Stimulated activated CD8-positive, alpha-beta memory T cell treated with anti-CD3 and anti-CD28 coated beads, Interleukin-4, amount 100 ng/mL, for 48 hours (primary cell): ENCODE data around the gene NKAIN2.
"Not testable (repeated sequence)": the region's sequence is repeated elsewhere in the genome, so short reads cannot be mapped to it uniquely, and the experiment has no call there.

ENCODE experiments used
- DNase-seq: peaks from one replicate; pipeline ENCODE4 v3.0.0-alpha.2; 2020

The NKAIN2 gene

DNA sequence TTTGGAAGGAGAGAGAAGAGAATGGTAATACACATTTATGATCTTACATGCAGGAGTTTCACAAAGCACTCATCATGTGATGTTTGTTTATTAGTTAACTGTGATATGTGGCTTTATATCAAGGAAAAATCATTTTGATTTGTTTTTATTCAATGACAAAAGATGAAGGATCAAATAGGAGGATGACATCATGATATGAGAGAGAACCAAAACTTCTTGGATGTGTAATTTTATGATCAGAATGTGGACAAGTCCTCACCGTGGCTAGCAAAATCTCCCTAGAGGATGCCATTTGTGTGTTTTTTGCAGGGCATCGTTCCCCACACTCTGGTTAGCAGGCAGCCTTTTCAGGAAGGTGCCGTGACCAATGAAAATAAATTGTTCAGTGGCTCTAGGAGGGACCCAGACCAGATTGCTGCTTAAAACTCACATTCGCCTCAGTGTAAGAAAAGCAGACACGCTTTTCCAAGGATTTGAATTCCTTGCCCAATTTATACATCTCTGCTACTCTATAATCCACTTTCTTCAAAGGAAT is 552.7 kb downstream of the NKAIN2 start:
- no peak for DNase-seq

DNA sequence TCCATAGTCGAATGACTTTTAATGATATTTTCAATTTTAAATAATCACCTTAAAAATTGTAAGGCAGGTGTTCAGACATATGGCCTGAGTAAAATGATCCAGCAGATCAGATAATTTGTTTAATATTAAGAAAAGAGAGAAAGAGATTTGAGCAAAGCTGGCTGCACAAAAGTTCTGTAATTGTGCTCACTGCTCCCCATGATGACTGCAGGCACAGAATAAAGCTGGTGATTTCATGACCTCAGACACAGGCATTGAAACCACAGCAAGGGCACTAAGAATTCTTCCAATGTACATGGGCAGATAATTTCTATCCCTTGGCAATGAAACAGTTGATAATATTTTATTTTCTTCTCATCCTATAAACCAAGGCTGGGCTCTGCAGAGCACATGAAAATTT is 553.1 kb downstream of the NKAIN2 start:
- DNase-seq = no peak

DNA sequence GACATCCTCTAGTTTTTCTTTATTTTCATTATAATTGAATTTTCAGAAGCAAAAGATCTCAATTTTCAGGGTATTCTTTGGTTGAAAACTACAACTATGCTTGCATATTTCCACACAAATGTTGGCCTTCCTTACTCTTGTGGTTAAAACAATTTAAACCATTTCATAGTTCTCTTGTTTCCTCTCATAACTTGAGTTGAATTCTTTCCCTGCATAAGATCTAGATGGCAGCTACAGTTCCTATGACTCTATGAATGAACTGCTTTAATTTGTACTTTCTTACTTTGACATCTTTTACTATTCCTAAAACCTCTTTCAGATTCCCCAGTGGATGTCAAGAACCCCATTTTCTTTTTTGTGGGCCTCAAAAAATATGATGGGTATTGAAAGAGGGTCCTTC is 564.5 kb downstream of the NKAIN2 start:
- no peak for DNase-seq

DNA sequence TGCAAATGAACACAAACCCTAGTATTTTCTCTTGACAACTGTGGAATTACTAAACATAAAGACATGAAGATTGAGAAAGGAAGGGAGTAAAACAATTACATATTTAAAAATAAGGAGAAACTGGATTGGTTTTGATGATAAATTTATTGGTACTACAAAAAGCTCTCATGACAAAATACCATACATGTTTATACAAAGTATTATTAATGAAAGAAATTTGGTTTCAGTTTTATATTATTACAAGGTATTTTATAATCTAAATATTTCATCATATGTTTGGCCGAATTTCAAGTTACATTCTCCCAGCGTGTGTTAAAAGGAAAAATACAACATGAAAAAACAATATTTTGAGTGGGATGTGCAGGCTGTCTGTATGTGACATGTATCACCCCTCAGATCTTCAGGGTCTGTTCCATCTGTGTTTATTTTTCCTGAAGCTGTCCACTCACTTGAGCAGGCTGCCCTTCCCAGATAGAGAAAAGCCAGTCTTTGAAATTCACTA is 568.4 kb downstream of the NKAIN2 start:
- DNase-seq = no peak

DNA sequence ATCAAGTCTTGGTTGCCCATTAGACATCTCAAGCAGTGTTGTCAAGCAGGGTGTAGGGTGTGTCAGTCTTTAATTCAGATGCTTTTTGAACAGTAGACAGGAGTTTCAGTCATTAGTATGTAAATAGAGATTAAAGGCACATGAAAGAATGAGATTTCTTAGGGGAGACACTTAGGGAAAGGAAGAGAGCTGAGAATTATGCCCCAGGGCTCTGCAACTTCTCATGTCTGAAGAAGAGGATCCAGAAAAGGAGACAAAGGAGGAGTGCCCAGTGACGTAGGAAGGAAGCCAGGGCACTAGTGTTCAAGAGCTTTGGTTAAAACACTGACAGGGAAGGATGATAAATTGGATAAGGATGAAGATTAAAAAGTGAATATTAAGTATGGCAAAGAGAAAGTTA is 569.7 kb downstream of the NKAIN2 start:
- DNase-seq = no peak

DNA sequence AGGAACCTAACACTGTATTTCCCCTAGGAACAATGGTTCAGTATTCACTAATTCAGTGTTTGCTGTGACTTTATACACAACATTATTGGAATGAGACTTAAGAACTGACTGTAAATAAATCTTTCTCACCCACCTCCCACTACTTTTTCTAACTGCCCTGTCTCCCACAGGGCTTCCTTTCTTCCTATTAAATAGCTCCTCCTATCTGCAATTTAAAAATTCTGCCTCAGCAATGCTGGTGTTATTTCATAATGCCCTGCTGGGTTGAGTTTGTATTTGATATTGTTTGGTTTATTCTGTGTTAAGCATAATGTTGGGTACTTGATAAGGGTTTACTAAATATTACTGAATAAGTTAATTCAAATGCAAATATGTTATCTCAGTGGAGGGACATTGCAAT is 585.5 kb downstream of the NKAIN2 start:
- DNase-seq = no peak

DNA sequence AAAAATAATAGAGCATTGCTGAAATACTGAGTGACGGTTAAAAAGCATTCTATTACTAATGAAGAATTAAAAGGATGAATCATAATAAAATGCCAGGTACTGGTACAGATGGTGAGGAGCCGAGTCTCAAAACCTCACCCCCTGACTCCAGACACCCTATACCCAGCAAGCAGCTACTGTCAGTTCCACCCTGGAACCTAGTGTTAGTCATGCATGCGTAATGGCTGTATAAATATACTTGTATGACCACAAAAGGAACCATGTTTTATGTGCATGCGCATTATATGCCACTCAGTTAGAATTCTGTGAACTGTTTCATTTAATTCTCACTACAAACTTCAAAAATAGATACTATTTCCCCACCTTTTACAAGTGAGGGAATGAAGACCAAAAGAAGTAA is 589.9 kb downstream of the NKAIN2 start:
- DNase-seq = no peak

DNA sequence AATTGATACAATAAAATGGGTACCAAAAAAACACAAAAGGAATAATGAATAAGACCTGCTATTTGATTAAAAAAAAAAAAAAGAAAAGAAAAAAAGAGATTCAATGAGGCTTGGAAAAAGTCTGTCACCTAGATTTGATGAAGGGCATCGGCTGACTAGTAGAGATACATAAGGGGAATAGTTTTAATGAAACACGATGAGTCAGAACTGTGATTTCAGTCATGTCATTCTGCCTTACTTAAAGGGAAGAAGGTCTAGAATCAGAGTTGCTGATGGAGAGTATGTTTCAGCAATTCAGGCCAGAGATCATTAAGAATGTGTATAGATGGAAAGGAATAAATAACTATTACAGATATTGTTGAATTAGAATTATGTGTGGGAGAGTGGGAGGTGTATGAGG is 592.7 kb downstream of the NKAIN2 start:
- no peak for DNase-seq

DNA sequence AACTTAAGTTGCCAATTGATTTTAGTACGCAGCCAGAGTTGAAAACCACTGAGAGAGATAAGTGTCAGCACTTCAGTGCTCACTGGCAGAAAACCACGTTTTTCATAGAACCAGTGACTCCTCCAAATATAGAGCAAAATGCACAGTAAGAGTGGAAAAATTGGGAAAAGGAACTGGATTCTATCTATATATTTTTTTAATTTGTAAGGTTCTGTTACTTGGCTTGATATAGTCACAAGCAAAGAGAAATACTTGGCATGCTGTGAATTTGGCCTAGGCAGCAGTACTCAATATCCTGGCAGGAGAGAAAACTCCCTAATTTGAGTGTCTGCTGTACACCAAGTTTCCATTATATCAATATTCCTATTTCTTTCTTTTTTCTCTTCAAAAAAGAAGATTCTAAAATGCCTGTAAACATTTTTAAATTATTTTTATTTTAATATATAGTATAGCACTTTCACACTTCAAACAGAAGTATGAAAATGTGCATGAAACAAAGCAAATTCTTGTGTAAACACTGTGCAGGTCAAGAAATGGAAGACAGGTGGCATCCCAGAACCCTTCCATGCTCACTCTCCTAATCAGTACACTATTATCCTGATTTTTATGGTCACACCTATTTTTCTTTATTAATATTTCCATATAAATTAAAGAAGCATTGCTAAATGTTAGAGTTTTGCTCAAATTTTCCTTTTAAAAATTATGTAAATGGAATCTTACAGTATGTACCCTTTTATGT is 596.8 kb downstream of the NKAIN2 start:
- DNase-seq = no peak

DNA sequence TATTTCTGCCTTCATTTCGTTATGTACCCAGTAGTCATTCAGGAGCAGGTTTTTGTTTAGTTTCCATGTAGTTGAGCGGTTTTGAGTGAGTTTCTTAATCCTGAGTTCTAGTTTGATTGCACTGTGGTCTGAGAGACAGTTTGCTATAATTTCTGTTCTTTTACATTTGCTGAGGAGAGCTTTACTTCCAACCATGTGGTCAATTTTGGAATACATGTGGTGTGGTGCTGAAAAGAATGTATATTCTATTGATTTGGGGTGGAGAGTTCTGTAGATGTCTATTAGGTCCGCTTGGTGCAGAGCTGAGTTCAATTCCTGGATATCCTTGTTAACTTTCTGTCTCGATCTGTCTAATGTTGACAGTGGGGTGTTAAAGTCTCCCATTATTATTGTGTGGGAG is 606.8 kb downstream of the NKAIN2 start:
- DNase-seq = not testable (repeated sequence)

DNA sequence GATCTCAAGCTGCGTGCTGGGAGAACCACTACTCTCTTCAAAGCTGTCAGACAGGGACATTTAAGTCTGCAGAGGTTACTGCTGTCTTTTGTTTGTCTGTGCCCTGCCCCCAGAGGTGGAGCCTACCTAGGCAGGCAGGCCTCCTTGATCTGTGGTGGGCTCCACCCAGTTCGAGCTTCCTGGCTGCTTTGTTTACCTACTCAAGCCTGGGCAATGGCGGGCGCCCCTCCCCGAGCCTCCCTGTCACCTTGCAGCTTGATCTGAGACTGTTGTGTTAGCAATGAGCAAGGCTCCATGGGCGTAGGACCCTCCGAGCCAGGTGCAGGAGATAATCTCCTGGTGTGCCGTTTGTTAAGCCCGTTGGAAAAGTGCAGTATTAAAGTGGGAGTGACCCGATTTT is 609.0 kb downstream of the NKAIN2 start:
- DNase-seq = not testable (repeated sequence)

DNA sequence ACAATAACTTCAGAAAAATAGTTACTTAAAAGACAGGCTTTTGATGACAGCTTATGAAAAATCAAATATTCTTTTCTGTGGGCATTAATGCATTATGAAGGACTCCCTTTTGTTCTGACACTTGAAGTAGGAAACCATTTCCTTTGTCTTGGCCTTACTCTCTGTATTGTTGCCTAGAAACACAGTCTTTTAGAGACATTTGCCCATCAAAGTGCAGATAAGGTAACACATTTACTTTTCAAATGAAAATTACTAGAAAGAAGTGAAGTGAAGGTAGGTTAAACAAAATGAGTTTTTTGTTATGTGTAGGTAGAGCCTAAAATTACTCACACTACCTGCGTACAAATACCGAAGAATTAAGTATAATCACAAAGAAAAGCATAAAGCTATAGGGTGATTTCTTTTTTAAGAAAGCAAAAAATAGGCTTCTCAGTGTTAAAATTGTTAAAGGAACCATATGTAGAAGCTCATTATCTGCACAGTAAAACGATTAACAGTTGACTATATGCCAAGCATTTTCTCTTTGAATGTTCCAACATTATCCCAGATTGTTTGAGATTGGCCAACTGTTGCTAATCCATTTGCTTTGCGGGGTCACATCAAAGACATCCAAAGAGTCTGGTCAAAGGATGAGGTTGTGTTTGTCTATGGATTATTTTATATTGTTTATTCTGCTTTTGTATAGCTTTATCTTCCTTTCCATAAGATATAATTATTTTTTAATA is 616.6 kb downstream of the NKAIN2 start:
- no peak for DNase-seq

DNA sequence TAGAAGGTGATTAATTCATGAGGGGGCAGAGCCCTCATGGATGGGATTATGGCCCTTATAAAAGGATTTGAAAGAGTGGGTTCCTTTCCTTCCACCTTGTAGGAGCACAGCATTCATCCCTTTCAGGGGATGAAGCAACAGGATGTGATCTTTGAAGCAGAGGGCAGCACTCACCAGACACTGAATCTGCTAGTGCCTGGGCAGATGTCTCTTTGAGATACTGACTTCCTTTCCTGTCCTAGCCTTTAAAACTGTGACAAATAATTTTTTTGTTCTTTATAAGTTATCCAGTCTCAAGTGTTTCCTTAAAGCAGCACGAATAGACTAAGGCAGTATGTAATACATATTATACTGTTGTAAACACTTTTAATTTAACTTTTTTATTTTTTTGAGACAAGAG is 620.0 kb downstream of the NKAIN2 start:
- DNase-seq = no peak

DNA sequence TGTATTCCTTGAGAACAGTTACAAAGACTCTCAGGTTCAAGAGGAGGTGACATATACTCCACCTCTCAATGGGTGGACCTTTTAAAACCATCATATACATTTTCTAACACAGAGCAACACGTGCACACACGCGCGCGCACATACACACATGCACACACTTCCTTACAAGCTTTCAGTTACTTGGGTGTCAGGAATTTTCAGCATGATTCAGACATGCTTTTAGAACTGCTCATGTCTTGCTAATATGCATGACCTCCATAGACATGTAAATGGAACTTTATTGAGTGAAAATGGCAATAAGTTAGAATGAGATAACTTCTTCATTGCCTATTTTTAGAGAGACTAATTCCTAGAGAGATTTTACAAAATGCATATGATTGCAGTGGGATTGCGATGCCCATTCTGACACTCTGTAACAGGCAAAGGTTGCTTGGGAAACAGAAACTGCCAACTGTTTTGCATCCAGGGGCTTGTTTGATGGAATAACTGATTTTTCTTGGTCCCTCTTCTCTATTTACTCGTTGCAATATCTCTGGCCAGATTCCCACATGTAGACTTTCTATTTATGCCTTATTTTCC is 627.2 kb downstream of the NKAIN2 start:
- DNase-seq = no peak

DNA sequence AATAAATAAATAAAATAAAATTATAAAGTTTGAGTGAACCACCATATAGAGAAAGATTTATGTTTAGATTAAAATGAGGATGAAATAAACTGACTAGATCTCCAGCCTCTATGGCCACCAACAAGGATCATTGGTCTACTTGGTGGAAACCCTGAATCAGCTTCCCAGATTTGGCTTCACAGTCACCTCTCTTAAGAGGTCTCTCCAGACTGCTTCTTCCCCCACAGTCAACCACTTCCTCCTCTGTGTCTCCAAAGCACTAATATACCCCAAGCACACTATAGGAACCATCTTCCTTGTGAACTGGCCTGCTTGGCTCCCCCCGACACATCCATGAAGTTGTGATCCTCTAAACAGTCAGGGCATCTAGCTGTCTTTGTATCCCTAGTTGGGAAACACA is 629.0 kb downstream of the NKAIN2 start:
- no peak for DNase-seq

DNA sequence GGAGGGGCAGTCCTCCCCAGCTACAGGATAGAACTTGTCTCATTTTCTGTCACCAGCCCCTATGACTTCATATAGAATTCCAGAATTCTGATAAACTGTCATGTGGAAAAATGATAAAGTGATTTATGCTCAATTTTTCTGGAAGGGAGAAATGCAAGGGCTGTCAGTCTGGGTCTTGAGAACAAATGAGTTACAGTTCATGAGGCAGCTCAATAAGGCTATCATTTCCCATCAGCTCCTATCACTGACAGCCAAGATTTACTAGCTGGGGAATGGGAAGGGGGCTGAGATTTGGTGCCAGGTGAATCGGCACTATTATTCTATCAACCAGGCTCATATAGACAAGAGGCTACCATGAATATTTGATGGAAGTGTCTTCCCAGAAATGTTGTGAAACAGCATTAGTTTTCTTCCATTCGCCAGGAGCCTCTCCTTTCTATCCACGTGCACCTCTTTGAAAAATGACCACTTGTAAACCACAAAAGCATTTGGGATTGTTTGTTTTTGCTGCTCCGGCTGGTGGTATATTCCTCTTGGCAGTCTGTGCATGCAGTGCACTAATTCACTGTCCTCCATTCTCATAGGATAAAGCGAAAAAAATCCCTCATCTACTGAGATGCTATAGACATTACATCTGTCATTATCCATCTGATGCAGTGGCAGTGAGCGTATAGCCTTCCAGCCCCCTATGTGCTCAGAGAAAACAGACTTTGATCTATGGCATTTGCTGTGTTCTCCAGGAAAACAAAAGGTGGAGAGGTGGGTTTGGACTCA is 629.9 kb downstream of the NKAIN2 start:
- DNase-seq = no peak

DNA sequence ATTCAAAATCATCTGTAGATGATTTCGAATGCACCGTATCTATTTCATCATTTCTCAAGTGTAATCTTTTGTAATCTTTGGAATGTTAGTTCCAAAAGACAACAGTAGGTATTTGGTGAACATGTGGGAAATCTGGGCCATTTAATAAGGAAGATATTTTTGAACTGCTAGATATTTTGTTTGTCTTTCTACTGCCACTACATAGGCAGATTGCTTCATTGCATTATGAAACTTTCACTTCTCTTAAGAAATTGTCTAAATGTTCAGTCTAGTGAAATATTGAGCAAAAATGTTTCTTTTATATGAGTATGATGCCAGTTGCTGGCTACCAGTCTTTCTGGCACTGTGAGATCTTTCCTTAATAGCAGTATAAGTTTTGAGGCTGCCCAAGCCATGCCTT is 630.8 kb downstream of the NKAIN2 start:
- DNase-seq = no peak

DNA sequence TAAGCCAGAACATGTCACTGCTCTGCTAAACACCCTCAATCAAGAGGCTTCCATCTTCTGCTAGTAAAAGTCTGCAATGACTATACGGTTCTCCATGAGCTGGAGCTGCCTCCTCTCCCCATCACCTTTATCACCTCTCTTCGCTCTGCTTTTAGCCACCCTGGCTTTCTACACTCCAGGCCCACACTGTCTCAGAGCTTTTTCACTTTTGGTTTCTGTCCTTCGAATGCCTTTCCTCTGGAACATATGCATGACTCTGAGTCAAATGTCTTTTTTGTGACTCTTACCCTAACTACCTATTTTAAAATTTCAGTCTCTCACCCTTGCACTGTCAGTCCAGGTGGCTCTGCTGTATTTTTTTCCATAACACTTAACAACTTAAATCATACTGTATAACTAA is 633.1 kb downstream of the NKAIN2 start:
- DNase-seq = no peak

DNA sequence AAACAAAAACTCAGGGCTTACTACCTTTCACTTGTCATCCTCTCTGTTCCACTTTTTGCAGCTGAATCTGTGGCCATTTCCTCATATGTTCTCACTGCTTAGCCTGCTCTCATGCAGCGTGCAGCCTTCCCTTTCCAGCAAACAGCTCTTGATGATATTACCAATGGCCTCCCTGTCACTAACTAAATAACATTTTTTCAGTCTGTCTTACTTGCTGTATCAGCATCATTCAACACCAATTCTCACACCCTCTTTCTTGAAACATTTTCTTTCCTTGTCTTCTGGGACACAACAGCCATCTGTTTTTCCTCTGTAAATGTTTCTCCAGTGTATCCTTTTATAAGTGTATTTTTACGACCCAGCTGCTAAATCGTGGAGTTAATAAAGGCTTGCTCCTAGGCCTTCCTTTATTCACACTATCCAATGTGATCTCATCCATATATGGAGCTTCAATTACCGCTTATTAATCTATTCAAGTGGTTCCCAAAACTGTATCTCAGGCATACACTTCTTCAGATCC is 634.9 kb downstream of the NKAIN2 start:
- no peak for DNase-seq

DNA sequence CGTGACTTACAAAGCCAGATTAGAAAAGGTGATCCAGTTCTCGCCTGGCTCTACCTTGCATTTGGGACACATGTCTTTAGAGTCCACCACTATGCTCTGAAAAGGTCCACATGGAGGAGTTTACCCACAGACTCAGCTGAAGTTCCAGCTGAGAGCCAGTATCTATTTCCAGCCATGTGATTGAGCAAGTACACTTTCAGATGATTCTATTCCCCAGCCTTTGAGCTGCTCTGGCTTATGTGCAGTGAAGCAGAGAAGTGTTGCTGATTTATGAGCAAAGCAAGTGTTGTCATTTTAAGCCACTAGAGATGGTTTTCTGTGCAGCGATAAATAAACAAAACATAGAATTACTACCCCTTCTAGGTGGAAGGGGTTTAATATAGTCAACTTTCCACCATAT is 637.8 kb downstream of the NKAIN2 start:
- no peak for DNase-seq

DNA sequence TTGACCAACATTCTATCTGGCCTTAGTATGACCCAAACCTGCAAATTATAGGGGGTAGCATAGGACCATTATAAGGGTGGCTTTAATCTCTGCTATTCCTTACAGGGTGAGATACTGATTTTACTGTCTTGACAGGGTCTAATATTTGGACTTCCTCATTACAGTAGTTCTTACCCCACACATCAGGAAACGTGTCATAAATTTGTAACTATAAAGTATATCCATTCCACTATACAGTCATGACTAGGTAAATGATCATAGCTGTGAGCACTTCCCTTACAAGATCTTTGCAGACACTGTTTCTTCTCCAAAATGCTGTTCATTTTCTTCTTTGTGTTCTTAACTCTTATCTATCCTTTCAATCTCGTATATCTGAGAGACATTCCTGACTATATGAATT is 639.9 kb downstream of the NKAIN2 start:
- DNase-seq = no peak

DNA sequence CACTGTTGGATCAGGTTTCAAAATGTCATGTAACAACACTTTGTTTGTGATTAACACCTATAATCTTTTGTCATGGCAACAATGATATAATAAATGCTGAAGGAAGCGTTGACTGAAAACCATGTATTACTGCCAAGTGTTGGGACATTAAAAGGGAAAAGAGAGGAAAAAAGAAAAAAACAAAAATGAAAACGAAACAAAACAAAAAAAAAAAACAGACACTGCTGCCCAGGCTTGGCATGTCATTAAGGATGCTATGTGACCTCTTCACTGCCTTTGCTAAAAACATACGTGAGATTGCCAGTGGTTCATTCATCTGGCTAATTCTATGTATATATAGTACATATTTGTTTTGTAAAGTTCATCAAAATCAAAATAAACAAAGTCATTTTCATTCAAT is 641.9 kb downstream of the NKAIN2 start:
- DNase-seq = no peak

DNA sequence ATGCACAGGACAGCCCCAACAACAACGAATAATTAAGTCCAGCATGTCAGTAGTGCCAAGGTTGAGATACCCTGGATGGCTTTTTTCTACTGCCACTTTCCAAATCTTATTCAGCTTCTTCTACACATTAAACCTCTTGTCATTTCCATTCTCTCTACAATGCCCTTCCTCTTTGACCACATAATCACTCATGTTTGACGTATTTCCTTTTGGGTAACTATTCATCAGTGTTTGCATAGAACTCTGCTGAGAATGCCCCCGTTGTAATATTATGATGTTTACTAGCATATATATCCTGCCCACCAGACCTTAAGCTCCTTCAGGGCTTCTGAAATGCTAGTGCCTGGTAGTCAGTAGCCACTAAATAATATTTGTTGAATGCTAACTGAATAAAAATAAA is 643.3 kb downstream of the NKAIN2 start:
- DNase-seq = no peak
